HFFc6 (cell line): Measurements from ENCODE around the gene TNNT1. TPM values are rescaled to one million over a fixed set of nuclear protein-coding genes. Genes with fewer than 3 reads are reported as not detected.
"Not testable (repeated sequence)": the region's sequence is repeated elsewhere in the genome, so short reads cannot be mapped to it uniquely, and the experiment has no call there.

Experiments
- DNase-seq: peaks from one replicate; pipeline ENCODE4 v3.0.0-alpha.2; 2018
- H3K27ac Mint-ChIP-seq: 2 replicates; pipeline ENCODE4 v1.8.0; 2020; ENCODE audit warnings: mild to moderate bottlenecking, mixed read lengths
- H3K27me3 Mint-ChIP-seq: 2 replicates; pipeline ENCODE4 v1.8.0; 2021; ENCODE audit warnings: mild to moderate bottlenecking, moderate library complexity, mixed read lengths; ENCODE audit not compliant: insufficient read depth
- H3K36me3 Mint-ChIP-seq: 2 replicates; pipeline ENCODE4 v1.8.0; 2021; ENCODE audit warnings: low read depth, mixed read lengths
- H3K4me1 Mint-ChIP-seq: 2 replicates; pipeline ENCODE4 v1.8.0; 2020; ENCODE audit warnings: low read depth, mixed read lengths
- H3K4me3 Mint-ChIP-seq: 2 replicates; pipeline ENCODE4 v1.8.0; 2020; ENCODE audit warnings: mild to moderate bottlenecking, moderate library complexity, mixed read lengths
- H3K9me3 Mint-ChIP-seq: 2 replicates; pipeline ENCODE4 v1.8.0; 2020; ENCODE audit warnings: mild to moderate bottlenecking, mixed read lengths
- total RNA-seq, 6 experiments: library from RNA; stranded (reverse); fragmentation: NEBNext Ultra II Directional; extraction: Animal tissue kit (Norgen Biotek cat#: 25700); gene quantifications; 2 replicates in 1 of 6; 3 replicates in 5 of 6; pipeline ENCODE4 v1.2.3, GENCODE V29; 2021
- TF ChIP-seq, protein P1 (sequence below): fragments of 200-600 bp; sonication (generic); IDR thresholded peaks from 2 replicates; pipeline ENCODE4 v1.5.0; 2021; ENCODE audit warnings: antibody characterized with exemption, mild to moderate bottlenecking

The TNNT1 gene
- total RNA-seq, 6 experiments from 2014 or later: 4.1 to 8.8 (median 7.3) TPM

DNA sequence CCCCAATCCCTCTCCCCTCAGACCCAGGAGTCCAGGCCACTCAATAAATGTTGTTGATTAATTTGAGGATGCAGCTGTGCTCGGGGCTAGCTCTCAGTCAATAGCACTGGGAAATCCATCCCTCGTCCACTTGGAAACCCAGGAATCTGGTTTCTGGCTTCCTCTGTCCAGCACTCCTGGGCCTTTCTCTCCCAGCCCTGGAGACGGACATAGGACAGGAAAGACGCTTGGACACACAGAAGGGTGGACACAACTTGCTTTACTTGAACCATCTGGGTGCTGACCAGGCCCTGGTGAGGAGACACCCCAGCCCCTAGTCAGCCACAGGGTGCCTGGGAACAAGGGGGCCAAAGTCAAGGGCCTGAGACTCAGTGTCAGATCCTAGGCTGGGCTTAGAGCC lies 9.4 kb upstream of the TNNT1 start:
- H3K4me1 Mint-ChIP-seq: peaks cover 15% of the 10 kb centered on the region

DNA sequence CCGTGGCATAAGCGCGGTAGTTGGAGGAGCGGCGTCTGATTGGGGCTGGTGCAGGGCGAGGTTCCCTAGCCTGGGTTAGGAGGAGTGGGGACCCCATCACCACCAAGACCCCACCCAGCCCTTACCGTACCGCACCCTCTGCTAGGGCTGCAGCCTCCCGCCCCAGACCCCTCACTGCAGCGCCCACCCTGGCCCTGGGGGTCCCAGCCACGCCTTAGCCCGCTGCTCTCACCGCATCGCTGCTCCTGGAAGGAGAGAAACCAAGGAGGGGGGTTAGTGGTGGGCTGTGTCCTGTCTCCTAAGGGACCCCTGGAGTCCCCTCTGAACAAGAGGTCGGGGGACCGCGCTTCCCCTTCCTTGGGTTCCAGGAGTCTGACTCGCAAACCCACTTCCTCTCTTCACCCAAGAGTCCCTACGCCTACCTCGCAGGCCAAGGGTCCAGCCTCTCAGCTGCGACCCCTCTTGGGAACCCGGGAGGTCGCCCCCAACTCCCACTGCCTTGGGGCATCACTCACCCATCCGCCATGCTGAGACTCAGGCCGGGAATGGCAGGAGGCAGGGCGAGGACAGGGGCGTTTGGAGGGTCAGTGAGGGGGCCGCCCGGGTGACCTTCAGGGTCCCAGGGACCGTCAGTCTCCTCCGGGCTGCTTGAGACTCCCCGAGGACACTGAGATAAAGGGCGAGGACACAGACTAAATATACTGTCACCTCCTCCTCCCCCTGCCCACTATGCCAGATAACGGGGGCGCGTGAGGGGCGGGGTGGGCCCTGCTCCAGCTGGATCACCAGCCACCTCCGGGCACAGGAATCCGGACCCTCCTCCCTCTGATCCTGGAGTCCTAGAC lies 8.3 kb upstream of the TNNT1 start, which contains the start of gene TNNI3:
Gene TNNI3, minus strand, starts transcription at position 669 of the 845 bp plus-strand sequence. Its CDS starts 143 bp downstream, at position 526.
- Mint-ChIP-seq H3K4me1 (peaks cover 15% of the 10 kb centered on the region), H3K4me3 (no peak within 1 kb of the TSS), H3K9me3 (no peaks in the 10 kb centered on the region), H3K27ac (no peak within 1 kb of the TSS), H3K27me3 (peaks cover 6% of the 10 kb centered on the region; the same call in 1 of the 2 replicates), H3K36me3 (no peaks in the 10 kb centered on the region)
- TF ChIP-seq, protein P1, sequence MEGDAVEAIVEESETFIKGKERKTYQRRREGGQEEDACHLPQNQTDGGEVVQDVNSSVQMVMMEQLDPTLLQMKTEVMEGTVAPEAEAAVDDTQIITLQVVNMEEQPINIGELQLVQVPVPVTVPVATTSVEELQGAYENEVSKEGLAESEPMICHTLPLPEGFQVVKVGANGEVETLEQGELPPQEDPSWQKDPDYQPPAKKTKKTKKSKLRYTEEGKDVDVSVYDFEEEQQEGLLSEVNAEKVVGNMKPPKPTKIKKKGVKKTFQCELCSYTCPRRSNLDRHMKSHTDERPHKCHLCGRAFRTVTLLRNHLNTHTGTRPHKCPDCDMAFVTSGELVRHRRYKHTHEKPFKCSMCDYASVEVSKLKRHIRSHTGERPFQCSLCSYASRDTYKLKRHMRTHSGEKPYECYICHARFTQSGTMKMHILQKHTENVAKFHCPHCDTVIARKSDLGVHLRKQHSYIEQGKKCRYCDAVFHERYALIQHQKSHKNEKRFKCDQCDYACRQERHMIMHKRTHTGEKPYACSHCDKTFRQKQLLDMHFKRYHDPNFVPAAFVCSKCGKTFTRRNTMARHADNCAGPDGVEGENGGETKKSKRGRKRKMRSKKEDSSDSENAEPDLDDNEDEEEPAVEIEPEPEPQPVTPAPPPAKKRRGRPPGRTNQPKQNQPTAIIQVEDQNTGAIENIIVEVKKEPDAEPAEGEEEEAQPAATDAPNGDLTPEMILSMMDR: no peak
- DNase-seq: no peak

More for the DNA sequence above, 9.4 kb upstream of the TNNT1 start:
- DNase-seq: no peak
- Mint-ChIP-seq H3K9me3 (no peaks in the 10 kb centered on the region), H3K27me3 (peaks cover 6% of the 10 kb centered on the region; the same call in 1 of the 2 replicates), H3K4me3 (no peak overlapping the region), H3K36me3 (no peaks in the 10 kb centered on the region), H3K27ac (no peak overlapping the region)
- TF ChIP-seq, protein P1: no peak

DNA sequence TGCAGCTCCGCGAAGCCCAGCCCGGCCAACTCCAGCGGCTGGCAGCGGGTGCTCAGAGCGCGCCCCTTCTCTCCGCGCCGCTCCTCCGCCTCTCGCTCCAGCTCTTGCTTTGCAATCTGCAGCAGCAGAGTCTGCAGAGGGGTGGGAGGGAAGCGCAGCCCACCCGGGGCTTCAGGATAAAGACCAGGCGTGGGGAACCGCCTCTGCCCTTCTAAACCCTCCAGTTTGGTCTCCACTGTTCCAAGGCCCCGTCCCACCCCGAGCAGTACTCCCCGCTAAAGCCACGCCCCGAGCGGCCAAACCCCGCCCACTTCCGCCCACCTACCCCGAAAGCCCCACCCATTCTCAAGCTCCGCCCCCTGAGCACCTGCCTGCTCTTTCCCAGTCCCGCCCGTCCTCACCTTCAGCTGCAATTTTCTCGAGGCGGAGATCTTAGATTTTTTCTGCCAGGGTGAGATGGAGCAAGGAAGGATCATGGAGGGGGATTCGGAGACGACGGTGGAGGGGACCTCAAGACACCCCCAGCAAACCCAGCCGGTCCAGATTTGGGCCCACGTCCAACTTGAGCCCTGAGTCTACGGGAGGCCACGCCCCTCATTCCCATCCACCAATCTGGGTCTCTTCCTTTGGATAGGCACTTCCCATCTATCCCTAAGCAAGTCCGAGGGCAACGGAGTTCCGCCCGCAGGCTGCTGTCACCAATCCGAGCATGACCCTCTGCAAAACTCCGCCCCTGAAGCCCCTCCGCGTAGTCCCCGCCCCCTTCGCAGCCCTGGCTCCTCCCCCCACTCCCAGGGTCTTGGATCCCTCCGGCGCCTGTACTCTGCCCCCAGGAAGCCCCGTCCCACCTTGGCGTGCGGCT lies 7.4 kb upstream of the TNNT1 start:
- no peak overlapping the region for H3K27ac Mint-ChIP-seq
- no peak overlapping the region for H3K4me3 Mint-ChIP-seq
- no peak for DNase-seq
- H3K4me1 Mint-ChIP-seq: peaks cover 15% of the 10 kb centered on the region
- no peaks in the 10 kb centered on the region for H3K9me3 Mint-ChIP-seq
- no peaks in the 10 kb centered on the region for H3K36me3 Mint-ChIP-seq
- H3K27me3 Mint-ChIP-seq: peaks cover 6% of the 10 kb centered on the region; the same call in 1 of the 2 replicates
- TF ChIP-seq, protein P1: no peak

DNA sequence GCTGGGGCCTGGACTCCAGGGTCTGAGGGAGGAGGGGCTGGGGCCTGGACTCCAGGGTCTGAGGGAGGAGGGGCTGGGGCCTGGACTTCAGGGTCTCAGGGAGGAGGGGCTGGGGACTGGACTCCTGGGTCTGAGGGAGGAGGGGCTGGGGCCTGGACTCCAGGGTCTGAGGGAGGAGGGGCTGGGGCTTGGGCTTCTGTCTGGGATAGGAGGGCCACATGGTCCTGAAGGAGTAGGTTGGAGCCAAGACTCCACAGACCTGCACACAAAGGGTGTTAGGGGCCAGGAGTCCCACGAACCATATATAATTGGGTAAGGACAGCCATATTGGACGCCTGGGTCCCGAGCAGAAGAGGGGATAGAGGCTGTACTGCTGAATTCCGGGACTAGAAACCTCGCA lies 6.8 kb upstream of the TNNT1 start:
- not testable (repeated sequence) for H3K36me3 Mint-ChIP-seq, H3K27ac Mint-ChIP-seq, H3K4me3 Mint-ChIP-seq, DNase-seq, H3K27me3 Mint-ChIP-seq, H3K9me3 Mint-ChIP-seq
- H3K4me1 Mint-ChIP-seq: peaks cover 15% of the 10 kb centered on the region

DNA sequence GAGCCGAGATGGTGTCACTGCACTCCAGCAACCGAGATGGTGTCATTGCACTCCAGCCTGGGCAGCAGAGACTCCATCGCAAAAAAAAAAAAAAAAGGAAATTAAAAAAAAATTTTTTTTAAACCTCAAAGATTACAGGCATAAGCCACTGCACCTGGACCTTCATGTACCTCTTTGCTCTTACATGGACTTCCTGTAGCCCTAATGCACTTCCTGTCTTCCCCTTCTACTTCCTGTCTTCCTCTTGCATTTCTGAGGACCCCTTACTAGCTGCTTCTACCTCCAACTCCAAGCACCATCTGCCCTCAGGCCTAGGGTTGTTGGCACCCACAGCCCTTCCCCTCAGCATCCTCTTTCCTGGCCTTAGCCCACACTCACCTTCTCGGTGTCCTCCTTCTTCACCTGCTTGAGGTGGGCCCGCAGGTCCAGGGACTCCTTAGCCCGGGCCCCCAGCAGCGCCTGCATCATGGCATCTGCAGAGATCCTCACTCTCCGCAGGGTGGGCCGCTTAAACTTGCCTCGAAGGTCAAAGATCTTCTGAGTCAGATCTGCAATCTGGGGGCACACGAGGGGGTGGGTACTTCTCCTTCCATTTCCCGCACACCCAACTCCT lies 4.8 kb upstream of the TNNT1 start:
- Mint-ChIP-seq H3K9me3 (no peaks in the 10 kb centered on the region), H3K36me3 (no peaks in the 10 kb centered on the region), H3K27me3 (peaks cover 18% of the 10 kb centered on the region), H3K4me3 (no peak overlapping the region), H3K4me1 (peaks cover 9% of the 10 kb centered on the region), H3K27ac (no peak overlapping the region)
- TF ChIP-seq, protein P1: no peak
- no peak for DNase-seq
